HG02870 (cell line): Measurements from ENCODE around the gene PPP2R5B.
"Not testable (repeated sequence)": the region's sequence is repeated elsewhere in the genome, so short reads cannot be mapped to it uniquely, and the experiment has no call there.

ENCODE experiments used
- ATAC-seq: cut with Tn5 transposase; IDR thresholded peaks from one replicate; pipeline ENCODE4 v1.9.1; 2021; ENCODE audit warnings: mild to moderate bottlenecking, moderate library complexity; ENCODE audit not compliant: unreplicated experiment

Gene PPP2R5B

DNA sequence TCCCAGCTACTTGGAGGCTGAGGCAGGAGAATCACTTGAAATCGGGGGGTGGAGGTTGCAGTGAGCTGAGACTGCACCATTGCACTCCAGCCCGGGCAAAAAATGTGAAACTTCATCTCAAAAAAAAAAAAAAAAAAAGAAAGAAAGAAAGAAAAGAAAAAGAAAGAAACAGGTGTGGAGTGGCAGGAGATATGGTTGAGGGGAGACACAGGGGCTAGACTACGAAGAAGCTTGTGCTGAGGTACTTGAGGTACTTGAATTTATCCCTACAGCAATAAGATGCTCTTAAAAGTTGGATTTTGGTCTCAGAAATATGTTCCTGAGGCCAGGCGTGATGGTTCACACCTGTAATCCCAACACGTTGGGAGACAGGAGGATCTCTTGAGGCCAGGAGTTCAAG lies 49.6 kb downstream of the PPP2R5B start:
- no peak for ATAC-seq

- ATAC-seq = no peak
These were observed 52.2 kb downstream of the PPP2R5B start for GRCh38 chr11:64976651-64977050.

DNA sequence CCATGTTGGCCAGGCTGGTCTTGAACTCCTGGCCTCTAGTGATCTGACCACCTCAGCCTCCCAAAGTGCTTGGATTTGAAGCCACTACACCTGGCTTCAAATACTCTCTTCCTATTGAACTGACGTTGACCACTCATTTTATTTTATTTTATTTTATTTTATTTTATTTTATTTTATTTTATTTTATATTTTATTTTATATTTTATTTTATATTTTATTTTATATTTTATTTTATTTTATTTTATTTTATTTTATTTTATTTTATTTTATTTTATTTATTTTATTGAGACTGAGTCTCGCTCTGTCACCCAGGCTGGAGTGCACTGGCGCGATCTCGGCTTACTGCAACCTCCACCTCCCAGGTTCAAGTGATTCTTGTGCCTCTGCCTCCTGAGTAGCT lies 58.9 kb downstream of the PPP2R5B start:
- ATAC-seq = not testable (repeated sequence)
